LNCAP (cell line): Measurements from ENCODE around the gene STARD8.

ENCODE experiments used
- CTCF ChIP-seq: fragments of 450-650 bp; IDR thresholded peaks from 2 replicates; pipeline ENCODE4 v1.5.1; 2017; ENCODE audit warnings: mild to moderate bottlenecking

The STARD8 gene

GRCh38 chrX:68723491-68724155 is 76.2 kb downstream of the STARD8 start:
- TF ChIP-seq CTCF = no peak

- no peak for TF ChIP-seq CTCF
Observed at GRCh38 chrX:68724531-68725020, 77.1 kb downstream of the STARD8 start.

DNA sequence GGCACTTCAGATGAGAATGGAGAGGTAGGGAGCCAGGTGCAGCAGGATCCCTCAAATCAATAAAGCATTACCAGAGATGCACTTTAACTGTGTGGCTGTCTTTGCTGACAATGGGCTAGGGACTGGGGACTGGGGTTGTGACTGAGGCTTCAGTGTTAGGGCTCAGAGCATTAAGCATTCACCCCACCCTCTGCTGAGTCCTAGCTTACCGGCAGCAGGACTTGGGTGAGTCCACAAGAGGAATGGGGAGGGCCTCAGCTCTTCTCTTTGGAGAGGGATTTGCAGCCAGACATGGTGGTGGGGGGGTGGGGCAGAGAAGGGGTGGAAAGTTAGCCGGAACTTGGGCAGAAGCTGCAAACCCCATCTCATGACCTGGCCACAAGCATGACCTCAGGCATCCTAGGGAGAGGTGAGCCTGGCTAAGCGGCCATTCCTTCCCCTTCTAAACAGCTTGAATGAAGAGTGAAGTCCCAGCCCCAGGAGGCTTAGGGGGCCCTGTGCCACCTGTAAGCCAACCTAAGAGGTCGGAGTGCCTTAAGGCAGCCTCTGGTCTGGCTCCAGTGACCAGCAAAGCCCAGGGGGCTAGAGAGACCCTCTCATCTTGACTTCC is 78.4 kb downstream of the STARD8 start:
- no peak for TF ChIP-seq CTCF

- TF ChIP-seq CTCF = no peak
Observed at GRCh38 chrX:68726366-68726765, 78.9 kb downstream of the STARD8 start.

DNA sequence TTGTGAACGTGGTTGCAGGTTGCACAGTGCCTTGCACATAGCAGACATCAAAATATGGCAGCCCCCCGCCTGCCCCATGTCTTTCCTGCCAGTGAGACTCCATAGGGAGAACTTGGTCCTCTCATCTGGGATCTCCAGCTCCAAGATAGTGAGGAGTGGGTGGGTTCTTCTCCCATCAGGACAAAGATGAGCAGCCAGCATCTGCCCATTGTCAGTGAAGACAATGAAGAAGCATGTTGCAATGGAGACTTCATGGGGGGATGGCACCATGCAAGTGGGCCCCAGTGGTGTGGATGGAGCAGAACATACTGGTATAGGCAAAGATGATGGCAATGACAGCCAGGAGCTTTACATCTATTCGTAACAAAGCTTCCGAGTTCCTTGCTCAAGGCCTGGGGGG is 80.2 kb downstream of the STARD8 start:
- no peak for TF ChIP-seq CTCF

DNA sequence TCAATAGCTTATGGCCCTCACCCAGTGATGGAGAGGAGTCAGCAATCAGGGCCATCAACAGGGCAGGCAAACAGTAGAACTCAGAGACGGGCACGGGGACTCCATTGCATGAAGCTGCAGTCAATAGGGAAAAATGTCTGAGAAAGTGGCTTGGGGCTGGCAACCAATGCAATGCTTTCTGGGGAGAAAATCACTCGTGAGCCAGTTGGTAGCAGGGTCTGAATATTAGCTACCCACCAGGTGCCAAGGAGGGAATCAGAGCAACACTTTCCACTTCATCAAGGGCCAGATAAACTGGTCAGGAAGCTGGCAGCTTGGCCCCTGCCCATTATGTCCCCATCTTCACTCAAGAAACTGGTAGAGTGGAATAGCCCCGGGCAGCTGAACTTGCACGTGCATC is 80.7 kb downstream of the STARD8 start:
- no peak for TF ChIP-seq CTCF

DNA sequence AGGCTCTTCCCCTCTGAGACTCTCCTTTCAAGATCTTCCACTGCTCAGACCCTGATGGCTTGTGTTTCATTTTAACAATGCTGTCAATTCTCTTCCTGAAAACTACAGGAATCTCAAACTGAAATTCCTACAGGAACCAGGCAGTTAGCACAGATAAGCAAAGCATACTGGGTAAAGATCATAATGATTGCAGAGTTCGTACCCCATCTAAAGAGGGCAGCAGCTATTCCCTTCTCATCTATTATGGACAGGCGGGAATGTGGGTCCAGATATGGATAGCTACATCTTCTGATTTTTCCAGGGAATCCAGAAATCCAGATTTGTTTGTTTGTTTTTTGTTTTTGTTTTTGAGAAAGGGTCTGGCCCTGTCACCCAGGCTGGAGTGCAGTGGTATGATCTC is 83.8 kb downstream of the STARD8 start:
- TF ChIP-seq CTCF = no peak
